GM12864 (cell line): ENCODE measurements around the gene TRIM29.

ENCODE experiments used
- DNase-seq: peaks from one replicate; pipeline ENCODE4 v3.0.0-alpha.2; 2011; ENCODE audit warnings: low read depth
- H3K4me3 ChIP-seq: 2 replicates; pipeline ENCODE4 v1.5.1; 2011; ENCODE audit warnings: mild to moderate bottlenecking, low read depth, low read length, control low read depth
- CTCF ChIP-seq: IDR thresholded peaks from 2 replicates; pipeline ENCODE4 v1.5.1; 2011; ENCODE audit warnings: low read depth, mild to moderate bottlenecking, moderate library complexity, low read length, control low read depth, inconsistent platforms; ENCODE audit errors: missing control alignments

Gene TRIM29

GRCh38 chr11:120178561-120179056 lies 40.7 kb upstream of the TRIM29 start:
- no peak for DNase-seq
- no peak for TF ChIP-seq CTCF
- H3K4me3 ChIP-seq, result no peak overlapping the region

- TF ChIP-seq CTCF, result no peak
- no peak overlapping the region for H3K4me3 ChIP-seq
- DNase-seq, result no peak
Observed at GRCh38 chr11:120174866-120175265, 37.0 kb upstream of the TRIM29 start.

DNA sequence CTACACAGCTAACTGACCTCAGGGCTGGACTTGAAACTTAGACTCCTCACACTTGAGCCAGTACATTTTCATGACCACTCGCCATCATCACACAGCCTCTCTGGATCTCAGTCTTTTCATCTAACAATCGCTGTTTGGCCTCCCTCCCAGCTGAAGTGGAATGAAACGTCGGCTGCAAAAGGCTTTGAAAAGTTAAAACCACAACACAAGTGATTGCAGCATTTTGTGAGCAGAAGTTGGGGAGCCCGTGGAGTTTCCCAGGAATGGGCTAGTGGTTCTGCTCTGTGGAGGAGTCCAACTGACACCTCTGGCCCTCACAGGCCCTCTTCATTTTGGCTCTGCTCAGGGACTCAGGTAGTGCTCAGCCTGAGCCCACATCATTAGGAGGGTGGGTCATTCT lies 35.9 kb upstream of the TRIM29 start:
- no peak for DNase-seq
- no peak for TF ChIP-seq CTCF
- no peak overlapping the region for H3K4me3 ChIP-seq

GRCh38 chr11:120173019-120173705 lies 35.2 kb upstream of the TRIM29 start:
- DNase-seq, result no peak
- H3K4me3 ChIP-seq, result no peak overlapping the region
- TF ChIP-seq CTCF, result no peak

GRCh38 chr11:120172054-120172911 lies 34.4 kb upstream of the TRIM29 start:
- no peak for DNase-seq
- TF ChIP-seq CTCF, result peak; percentile 85
- no peak overlapping the region for H3K4me3 ChIP-seq

- no peak for DNase-seq
- no peak overlapping the region for H3K4me3 ChIP-seq
- no peak for TF ChIP-seq CTCF
Observed at GRCh38 chr11:120170741-120171261, 32.9 kb upstream of the TRIM29 start.
